Measurements from ENCODE around the gene TENT5A. TPM values are rescaled to one million over a fixed set of nuclear protein-coding genes. Genes with fewer than 3 reads are reported as not detected.
A peak's percentile ranks its signal among the peaks of the same experiment; 100 is the strongest.
"Not testable (repeated sequence)": the region's sequence is repeated elsewhere in the genome, so short reads cannot be mapped to it uniquely, and the experiment has no call there.

Gene TENT5A
- total and polyA plus RNA-seq, 8 donors: 2.8 to 12.2 (median 5.1) TPM

GRCh38 chr6:81744131-81744530, 8.3 kb downstream of the TENT5A start:
- Histone ChIP-seq H3K9me3 (no peaks in the 10 kb centered on the region), H3K4me3 (no peak overlapping the region), H3K27ac (no peak overlapping the region), H3K4me1 (peaks cover 0 to 15% (median 6%) of the 10 kb centered on the region in 3 donors), H3K27me3 (no peaks in the 10 kb centered on the region), H3K36me3 (no peaks in the 10 kb centered on the region)
- no peak for ATAC-seq
- DNase-seq: no peak
- no peak for TF ChIP-seq CTCF (IDR thresholded peaks at IDR 0.05)
- FAIRE-seq: peak; percentile 45
- intact Hi-C loops (cut with DNase I): no loop called here
- WGBS, 2 donors: 57 to 71% methylated on average over 2 of the region's 2 CpGs

GRCh38 chr6:81743649-81744048, 8.8 kb downstream of the TENT5A start:
- H3K27me3 ChIP-seq: no peaks in the 10 kb centered on the region
- ATAC-seq (no peak), DNase-seq (no peak), FAIRE-seq (no peak)
- H3K27ac ChIP-seq: no peak overlapping the region
- H3K4me1 ChIP-seq: peaks cover 0 to 10% (median 3%) of the 10 kb centered on the region in 3 donors
- intact Hi-C loops (cut with DNase I): no loop called here
- H3K9me3 ChIP-seq: no peaks in the 10 kb centered on the region
- WGBS, 2 donors: 31 to 35% methylated on average over 1 of the region's 1 CpG
- H3K4me3 ChIP-seq: no peak overlapping the region
- TF ChIP-seq CTCF (IDR thresholded peaks at IDR 0.05): no peak
- no peaks in the 10 kb centered on the region for H3K36me3 ChIP-seq

- Histone ChIP-seq H3K27me3 (no peaks in the 10 kb centered on the region), H3K4me1 (no peaks in the 10 kb centered on the region), H3K9me3 (no peaks in the 10 kb centered on the region), H3K36me3 (no peaks in the 10 kb centered on the region), H3K4me3 (no peak overlapping the region), H3K27ac (no peak overlapping the region)
- intact Hi-C loops (cut with DNase I): no loop called here
- DNase-seq: no peak
- 36 to 42% methylated on average over 2 of the region's 2 CpGs for WGBS, 2 donors
- no peak for TF ChIP-seq CTCF (IDR thresholded peaks at IDR 0.05)
- no peak for FAIRE-seq
- no peak for ATAC-seq
Observed at GRCh38 chr6:81741689-81742088, 10.8 kb downstream of the TENT5A start.

- intact Hi-C loops (cut with DNase I); H3K4me1 ChIP-seq; H3K9me3 ChIP-seq; H3K27ac ChIP-seq; H3K36me3 ChIP-seq; H3K27me3 ChIP-seq; ATAC-seq; DNase-seq; H3K4me3 ChIP-seq: not testable (repeated sequence)
- peak; percentile 100 for FAIRE-seq
Observed at GRCh38 chr6:81740591-81740990, 11.9 kb downstream of the TENT5A start.

GRCh38 chr6:81739230-81740195, 13.0 kb downstream of the TENT5A start:
- Histone ChIP-seq H3K36me3 (no peaks in the 10 kb centered on the region), H3K9me3 (no peaks in the 10 kb centered on the region), H3K27me3 (no peaks in the 10 kb centered on the region), H3K4me1 (no peaks in the 10 kb centered on the region), H3K4me3 (no peak overlapping the region), H3K27ac (no peak overlapping the region)
- peak in 2 of 4 donors; percentile 30 to 34 for ATAC-seq
- 78 to 83% methylated on average over 6 of the region's 6 CpGs for WGBS, 2 donors
- TF ChIP-seq CTCF (IDR thresholded peaks at IDR 0.05): no peak
- FAIRE-seq: no peak
- intact Hi-C loops (cut with DNase I): no loop called here
- DNase-seq: no peak

All from pancreas (tissue), 10 donors.